Lower lobe of right lung (tissue), 2 donors: ENCODE data around the gene MAT1A. TPM values are rescaled to one million over a fixed set of nuclear protein-coding genes. Genes with fewer than 3 reads are reported as not detected.
"Not testable (repeated sequence)": the region's sequence is repeated elsewhere in the genome, so short reads cannot be mapped to it uniquely, and the experiment has no call there.

Source experiments
- ATAC-seq, 2 donors: fragments of 200-7000 bp; cut with Tn5 transposase; one replicate each; pipeline ENCODE4 v1.9.1; 2020 to 2022; ENCODE audit warnings: mild to moderate bottlenecking in 2 of 2, moderate library complexity in 2 of 2
- DNase-seq: peaks from one replicate; pipeline ENCODE4 v3.0.0-alpha.2; 2020
- H3K27ac ChIP-seq: fragments of 200-600 bp; one replicate; pipeline ENCODE4 v1.8.0; 2022
- H3K27me3 ChIP-seq: fragments of 200-600 bp; one replicate; pipeline ENCODE4 v1.8.0; 2022; ENCODE audit warnings: low read depth
- H3K36me3 ChIP-seq: fragments of 200-600 bp; one replicate; pipeline ENCODE4 v1.8.0; 2022; ENCODE audit warnings: mild to moderate bottlenecking
- H3K4me1 ChIP-seq: fragments of 200-600 bp; one replicate; pipeline ENCODE4 v1.8.0; 2022
- H3K4me3 ChIP-seq: fragments of 200-600 bp; one replicate; pipeline ENCODE4 v1.8.0; 2022; ENCODE audit warnings: mild to moderate bottlenecking
- H3K9me3 ChIP-seq: fragments of 200-600 bp; one replicate; pipeline ENCODE4 v1.8.0; 2022
- CTCF ChIP-seq: fragments of 200-600 bp; IDR thresholded peaks from one replicate; pipeline ENCODE4 v1.8.0; 2022; ENCODE audit warnings: antibody characterized with exemption, mild to moderate bottlenecking
- intact Hi-C: fragments of 100-400 bp; cut with DNase I; formaldehyde crosslinking; loops from one replicate; pipeline ENCODE4 v1.11.0; 2022
- total RNA-seq: library from RNA; stranded (reverse); fragmentation: NEBNext Ultra II Directional; extraction: Animal tissue kit (Norgen Biotek cat#: 25700); gene quantifications from one replicate; pipeline ENCODE4 v1.2.1, GENCODE V29; 2021
- donor health status: DM: no; HTN: yes; CAD: no; lungs with severe emphysema.

The MAT1A gene
- total RNA-seq, 1 donor from 2014 or later, result 1.0 TPM

GRCh38 chr10:80318742-80319141 is 29.3 kb upstream of the MAT1A start:
- no peaks in the 10 kb centered on the region for H3K36me3 ChIP-seq
- DNase-seq (no peak), ATAC-seq (no peak)
- H3K9me3 ChIP-seq, result no peaks in the 10 kb centered on the region
- H3K27me3 ChIP-seq, result no peaks in the 10 kb centered on the region
- no peak overlapping the region for H3K27ac ChIP-seq
- TF ChIP-seq CTCF, result no peak
- no peaks in the 10 kb centered on the region for H3K4me1 ChIP-seq
- intact Hi-C loops, result no loop called here
- H3K4me3 ChIP-seq, result no peak overlapping the region

- intact Hi-C loops, result no loop called here
- DNase-seq (no peak), ATAC-seq (no peak)
- H3K27me3 ChIP-seq, result no peaks in the 10 kb centered on the region
- H3K9me3 ChIP-seq, result no peaks in the 10 kb centered on the region
- no peaks in the 10 kb centered on the region for H3K36me3 ChIP-seq
- no peak overlapping the region for H3K27ac ChIP-seq
- H3K4me1 ChIP-seq, result no peaks in the 10 kb centered on the region
- H3K4me3 ChIP-seq, result no peak overlapping the region
- TF ChIP-seq CTCF, result no peak
Observed at GRCh38 chr10:80315391-80315790, 25.9 kb upstream of the MAT1A start.

- Histone ChIP-seq H3K36me3 (no peaks in the 10 kb centered on the region), H3K9me3 (no peaks in the 10 kb centered on the region), H3K27me3 (no peaks in the 10 kb centered on the region), H3K27ac (no peak overlapping the region), H3K4me3 (no peak overlapping the region), H3K4me1 (no peaks in the 10 kb centered on the region)
- TF ChIP-seq CTCF, result no peak
- no peak for DNase-seq
- intact Hi-C loops, result no loop called here
- ATAC-seq, result no peak
Observed at GRCh38 chr10:80313523-80313922, 24.1 kb upstream of the MAT1A start.

GRCh38 chr10:80305989-80306388 is 16.5 kb upstream of the MAT1A start:
- H3K27ac ChIP-seq, intact Hi-C loops, ATAC-seq: not testable (repeated sequence)

GRCh38 chr10:80296942-80297341 is 7.5 kb upstream of the MAT1A start:
- H3K27ac ChIP-seq, result no peak overlapping the region
- H3K9me3 ChIP-seq, result no peaks in the 10 kb centered on the region
- no peaks in the 10 kb centered on the region for H3K27me3 ChIP-seq
- H3K4me1 ChIP-seq, result no peaks in the 10 kb centered on the region
- intact Hi-C loops, result no loop called here
- H3K36me3 ChIP-seq, result no peaks in the 10 kb centered on the region
- H3K4me3 ChIP-seq, result no peak overlapping the region
- ATAC-seq (no peak), DNase-seq (no peak)
- no peak for TF ChIP-seq CTCF

More at GRCh38 chr10:80305989-80306388, 16.5 kb upstream of the MAT1A start:
- H3K36me3 ChIP-seq, H3K4me1 ChIP-seq, H3K4me3 ChIP-seq, H3K27me3 ChIP-seq, DNase-seq, H3K9me3 ChIP-seq: not testable (repeated sequence)

GRCh38 chr10:80292607-80293239 is 3.3 kb upstream of the MAT1A start:
- Histone ChIP-seq H3K9me3 (no peaks in the 10 kb centered on the region), H3K27ac (no peak overlapping the region), H3K4me3 (no peak overlapping the region), H3K36me3 (no peaks in the 10 kb centered on the region), H3K27me3 (no peaks in the 10 kb centered on the region), H3K4me1 (no peaks in the 10 kb centered on the region)
- intact Hi-C loops, result no loop called here
- ATAC-seq (no peak), DNase-seq (no peak)
- TF ChIP-seq CTCF, result no peak
